Measurements from ENCODE around the gene PICK1.

The PICK1 gene

DNA sequence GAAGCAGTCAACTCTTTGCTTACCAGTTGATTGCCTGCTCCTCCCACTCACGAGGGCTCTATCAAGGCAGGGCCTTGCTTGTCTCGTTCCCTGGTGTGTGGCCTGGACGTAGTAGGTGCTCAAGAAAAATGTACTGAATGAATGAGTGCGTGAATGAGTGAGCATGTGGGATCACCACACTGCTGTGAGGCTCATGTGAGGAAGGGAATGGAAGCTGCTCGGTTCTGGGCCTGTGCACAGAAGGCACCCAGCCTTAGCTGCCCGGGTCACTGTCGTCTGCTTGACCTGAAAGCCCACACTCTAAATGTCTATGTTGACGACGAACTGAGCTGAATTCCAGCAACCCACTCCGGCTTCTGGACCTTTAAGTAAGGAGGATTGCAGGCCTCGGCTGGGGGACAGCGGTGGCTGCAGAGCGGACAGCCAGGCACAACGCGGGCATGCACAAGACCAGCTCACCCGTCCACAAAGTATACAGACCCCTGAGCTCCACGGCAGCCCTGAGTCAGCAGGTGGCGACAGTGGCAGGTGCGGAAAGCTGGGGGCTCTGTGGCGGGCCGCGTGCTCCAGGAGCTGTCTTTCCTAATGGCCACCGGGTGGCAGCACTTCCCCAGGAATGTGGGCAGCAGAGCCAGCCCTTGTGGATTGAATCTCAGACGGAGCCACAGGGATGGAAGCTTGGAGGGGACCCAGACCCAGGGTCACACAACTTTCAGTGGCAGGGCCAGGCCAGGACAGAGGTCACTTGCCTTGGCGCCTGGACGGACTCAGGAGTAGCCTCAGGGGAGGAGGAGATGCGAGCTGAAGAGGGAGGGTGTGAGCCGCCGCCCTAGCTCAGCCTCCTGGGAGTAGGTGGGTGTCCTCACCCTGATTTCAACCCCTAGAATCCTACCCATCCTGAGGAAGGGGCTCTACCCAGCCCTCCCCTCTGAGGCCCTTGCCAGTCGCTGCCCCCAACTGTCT lies 5.0 kb upstream of the PICK1 start:
- TF ChIP-seq POLR2AphosphoS5 (IDR thresholded peaks at IDR 0.05; ENCODE audit: low read depth, low read length) (no peak), SIN3A (IDR thresholded peaks at IDR 0.05; ENCODE audit: borderline replicate concordance, insufficient read depth, low read length) (no peak), TAF1 (IDR thresholded peaks at IDR 0.05; ENCODE audit: borderline replicate concordance, insufficient read depth, low read length) (no peak), FOXP2 (optimal IDR thresholded peaks at IDR 0.05; ENCODE audit: borderline replicate concordance, extremely low read depth, extremely low read length, insufficient read depth) (no peak)
- TF ChIP-seq, protein P1, sequence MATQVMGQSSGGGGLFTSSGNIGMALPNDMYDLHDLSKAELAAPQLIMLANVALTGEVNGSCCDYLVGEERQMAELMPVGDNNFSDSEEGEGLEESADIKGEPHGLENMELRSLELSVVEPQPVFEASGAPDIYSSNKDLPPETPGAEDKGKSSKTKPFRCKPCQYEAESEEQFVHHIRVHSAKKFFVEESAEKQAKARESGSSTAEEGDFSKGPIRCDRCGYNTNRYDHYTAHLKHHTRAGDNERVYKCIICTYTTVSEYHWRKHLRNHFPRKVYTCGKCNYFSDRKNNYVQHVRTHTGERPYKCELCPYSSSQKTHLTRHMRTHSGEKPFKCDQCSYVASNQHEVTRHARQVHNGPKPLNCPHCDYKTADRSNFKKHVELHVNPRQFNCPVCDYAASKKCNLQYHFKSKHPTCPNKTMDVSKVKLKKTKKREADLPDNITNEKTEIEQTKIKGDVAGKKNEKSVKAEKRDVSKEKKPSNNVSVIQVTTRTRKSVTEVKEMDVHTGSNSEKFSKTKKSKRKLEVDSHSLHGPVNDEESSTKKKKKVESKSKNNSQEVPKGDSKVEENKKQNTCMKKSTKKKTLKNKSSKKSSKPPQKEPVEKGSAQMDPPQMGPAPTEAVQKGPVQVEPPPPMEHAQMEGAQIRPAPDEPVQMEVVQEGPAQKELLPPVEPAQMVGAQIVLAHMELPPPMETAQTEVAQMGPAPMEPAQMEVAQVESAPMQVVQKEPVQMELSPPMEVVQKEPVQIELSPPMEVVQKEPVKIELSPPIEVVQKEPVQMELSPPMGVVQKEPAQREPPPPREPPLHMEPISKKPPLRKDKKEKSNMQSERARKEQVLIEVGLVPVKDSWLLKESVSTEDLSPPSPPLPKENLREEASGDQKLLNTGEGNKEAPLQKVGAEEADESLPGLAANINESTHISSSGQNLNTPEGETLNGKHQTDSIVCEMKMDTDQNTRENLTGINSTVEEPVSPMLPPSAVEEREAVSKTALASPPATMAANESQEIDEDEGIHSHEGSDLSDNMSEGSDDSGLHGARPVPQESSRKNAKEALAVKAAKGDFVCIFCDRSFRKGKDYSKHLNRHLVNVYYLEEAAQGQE (IDR thresholded peaks at IDR 0.05; ENCODE audit: insufficient read depth in 1 of 2, low read depth in 2 of 2, low read length in 2 of 2): no peak

DNA sequence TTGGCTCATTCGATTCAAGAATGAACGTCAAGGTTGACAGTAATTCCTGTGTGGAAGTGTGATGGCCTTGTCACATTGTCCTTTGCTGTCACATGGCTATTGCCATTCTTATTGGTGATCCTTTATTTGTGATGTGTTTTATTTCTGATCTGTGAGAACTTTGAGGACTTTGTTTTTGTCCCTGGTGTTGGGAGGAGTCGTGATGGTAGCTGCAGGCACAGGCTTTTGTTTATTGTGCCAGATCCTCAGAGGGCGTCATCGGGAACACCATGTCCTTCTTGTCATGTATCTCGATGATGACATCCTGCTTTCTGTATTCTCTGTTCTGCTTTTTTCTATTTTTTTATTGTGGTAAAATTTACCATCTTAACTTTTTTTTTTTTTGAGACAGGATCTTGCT lies 5.6 kb downstream of the PICK1 start:
- TF ChIP-seq, protein P1 (IDR thresholded peaks at IDR 0.05; ENCODE audit: insufficient read depth in 1 of 2, low read depth in 2 of 2, low read length in 2 of 2): no peak
- TF ChIP-seq SIN3A (IDR thresholded peaks at IDR 0.05; ENCODE audit: borderline replicate concordance, insufficient read depth, low read length) (no peak), FOXP2 (optimal IDR thresholded peaks at IDR 0.05; ENCODE audit: borderline replicate concordance, extremely low read depth, extremely low read length, insufficient read depth) (no peak), POLR2AphosphoS5 (IDR thresholded peaks at IDR 0.05; ENCODE audit: low read depth, low read length) (no peak), TAF1 (IDR thresholded peaks at IDR 0.05; ENCODE audit: borderline replicate concordance, insufficient read depth, low read length) (no peak)

DNA sequence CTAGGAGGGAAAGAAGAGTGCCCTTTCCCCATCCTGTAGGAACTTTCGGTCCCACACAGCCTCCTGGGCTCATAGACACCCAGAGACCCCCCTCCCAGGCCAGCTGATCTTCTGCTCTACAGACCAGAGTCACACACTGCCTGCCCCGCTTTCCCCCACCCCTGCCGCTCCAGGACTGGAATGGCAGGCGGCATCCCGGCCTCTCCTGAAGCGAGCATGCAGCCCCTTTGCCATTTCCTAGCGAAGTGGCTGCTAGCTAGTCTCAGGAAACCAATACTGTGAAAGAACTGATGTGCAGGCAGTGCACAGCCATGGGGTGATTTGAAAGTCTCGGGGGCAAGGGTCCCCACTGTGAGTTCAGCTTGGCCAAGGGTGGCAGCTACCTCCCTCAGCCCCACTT lies 8.3 kb downstream of the PICK1 start:
- TF ChIP-seq POLR2AphosphoS5 (IDR thresholded peaks at IDR 0.05; ENCODE audit: low read depth, low read length): no peak
- TF ChIP-seq SIN3A (IDR thresholded peaks at IDR 0.05; ENCODE audit: borderline replicate concordance, insufficient read depth, low read length): no peak
- TF ChIP-seq FOXP2 (optimal IDR thresholded peaks at IDR 0.05; ENCODE audit: borderline replicate concordance, extremely low read depth, extremely low read length, insufficient read depth): no peak
- TF ChIP-seq, protein P1 (IDR thresholded peaks at IDR 0.05; ENCODE audit: insufficient read depth in 1 of 2, low read depth in 2 of 2, low read length in 2 of 2): no peak
- TF ChIP-seq TAF1 (IDR thresholded peaks at IDR 0.05; ENCODE audit: borderline replicate concordance, insufficient read depth, low read length): no peak

DNA sequence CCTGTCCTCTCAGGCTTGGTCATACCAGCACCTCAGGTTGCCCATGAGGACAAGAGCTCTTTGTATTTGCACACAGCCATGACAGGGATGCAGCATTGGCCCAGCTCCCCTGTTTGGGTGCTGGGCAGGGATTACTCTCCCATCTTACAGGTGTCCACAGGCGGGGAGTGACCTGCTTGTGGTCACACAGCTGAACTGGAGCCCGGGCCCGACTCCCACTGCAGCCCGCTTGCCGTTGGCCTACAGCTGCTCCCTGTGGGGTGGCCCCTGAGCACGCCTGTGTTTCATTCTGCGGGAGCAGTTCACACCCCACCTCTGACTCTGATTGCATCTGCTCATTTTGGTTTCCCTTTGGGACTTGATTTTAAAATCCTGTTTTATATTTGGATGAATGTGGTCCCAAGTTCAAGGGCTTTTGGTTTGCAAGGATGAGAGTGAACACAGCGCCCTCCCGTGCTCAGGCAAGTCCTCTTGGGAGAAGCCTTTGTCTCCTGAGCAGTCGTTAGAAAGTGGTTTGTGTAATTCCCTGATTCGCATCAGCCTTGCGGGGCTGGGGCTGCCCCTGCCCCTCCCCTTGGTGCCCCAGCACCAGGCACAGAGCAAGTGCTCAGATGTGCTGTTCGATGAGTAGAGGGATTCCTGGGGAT lies 9.3 kb downstream of the PICK1 start:
- TF ChIP-seq, protein P1 (IDR thresholded peaks at IDR 0.05; ENCODE audit: insufficient read depth in 1 of 2, low read depth in 2 of 2, low read length in 2 of 2): no peak
- TF ChIP-seq FOXP2 (optimal IDR thresholded peaks at IDR 0.05; ENCODE audit: borderline replicate concordance, extremely low read depth, extremely low read length, insufficient read depth): no peak
- TF ChIP-seq POLR2AphosphoS5 (IDR thresholded peaks at IDR 0.05; ENCODE audit: low read depth, low read length): no peak
- no peak for TF ChIP-seq TAF1 (IDR thresholded peaks at IDR 0.05; ENCODE audit: borderline replicate concordance, insufficient read depth, low read length)
- TF ChIP-seq SIN3A (IDR thresholded peaks at IDR 0.05; ENCODE audit: borderline replicate concordance, insufficient read depth, low read length): no peak
